Caco-2 (cell line): ENCODE measurements around the gene C19orf53. TPM values are rescaled to one million over a fixed set of nuclear protein-coding genes. Genes with fewer than 3 reads are reported as not detected.

ENCODE experiments used
- BruUV-seq: library from RNA; stranded (reverse); fragments of 400-500 nt; replicated peaks from 2 replicates; lab custom pipeline; 2021; lab: Mats Ljungman, UMichigan
- CTCF ChIA-PET: fragments of 300-600 bp; sonication (Branson Sonifier 250); formaldehyde crosslinking; loops from one replicate; lab custom pipeline; 2022; ENCODE audit warnings: antibody characterized with exemption; lab: Charles Lee
- POLR2A ChIA-PET: fragments of 300-600 bp; sonication (Branson Sonifier 250); formaldehyde crosslinking; loops from one replicate; lab custom pipeline; 2022; ENCODE audit warnings: antibody characterized with exemption; lab: Charles Lee
- DNase-seq, 2 experiments: peaks; one replicate each; pipeline versions ENCODE4 v3.0.0 to v3.0.0-alpha.2; 2020 to 2022
- H3K27me3 ChIP-seq: replicated peaks from 2 replicates; pipeline ENCODE4 v1.6.0; 2011; ENCODE audit warnings: low read length; ENCODE audit not compliant: control insufficient read depth, insufficient read depth
- H3K36me3 ChIP-seq: 2 replicates; pipeline ENCODE4 v1.5.1; 2011; ENCODE audit warnings: low read length; ENCODE audit not compliant: control insufficient read depth, insufficient read depth
- H3K4me1 ChIP-seq: fragments of 250-450 bp; sonication (Bioruptor Pico); 2 replicates; pipeline ENCODE4 v1.5.1; 2020; ENCODE audit warnings: mild to moderate bottlenecking
- H3K4me3 ChIP-seq: 2 replicates; pipeline ENCODE4 v1.5.1; 2011; ENCODE audit warnings: low read depth, mild to moderate bottlenecking, control low read depth, low read length
- H3K9me3 ChIP-seq: fragments of 250-450 bp; sonication (Bioruptor Pico); 2 replicates; pipeline ENCODE4 v1.5.1; 2020; ENCODE audit warnings: mild to moderate bottlenecking, moderate library complexity
- H3K27ac Mint-ChIP-seq: one replicate; pipeline ENCODE4 v1.8.0; 2022; ENCODE audit warnings: mixed read lengths; ENCODE audit not compliant: unreplicated experiment
- H3K27me3 Mint-ChIP-seq: one replicate; pipeline ENCODE4 v1.8.0; 2022; ENCODE audit warnings: mixed read lengths; ENCODE audit not compliant: insufficient read depth, unreplicated experiment
- H3K36me3 Mint-ChIP-seq: one replicate; pipeline ENCODE4 v1.8.0; 2022; ENCODE audit warnings: mild to moderate bottlenecking, mixed read lengths; ENCODE audit not compliant: insufficient read depth, unreplicated experiment
- H3K4me1 Mint-ChIP-seq: one replicate; pipeline ENCODE4 v1.8.0; 2022; ENCODE audit warnings: low read depth, mixed read lengths; ENCODE audit not compliant: unreplicated experiment
- H3K4me3 Mint-ChIP-seq: one replicate; pipeline ENCODE4 v1.8.0; 2022; ENCODE audit warnings: mild to moderate bottlenecking, moderate library complexity, mixed read lengths; ENCODE audit not compliant: unreplicated experiment
- H3K9me3 Mint-ChIP-seq: one replicate; pipeline ENCODE4 v1.8.0; 2022; ENCODE audit warnings: mixed read lengths; ENCODE audit not compliant: unreplicated experiment
- CTCF ChIP-seq, 2 experiments: fragments of 200-600 bp in 1 of 2; IDR thresholded peaks; 1 replicate in 1 of 2; 2 replicates in 1 of 2; pipeline versions ENCODE4 v1.5.1 to v1.8.0; 2011 to 2022; ENCODE audit warnings: antibody characterized with exemption in 1 of 2, control low read depth in 1 of 2, inconsistent platforms in 1 of 2, low read depth in 1 of 2, low read length in 1 of 2, mild to moderate bottlenecking in 1 of 2, moderate library complexity in 1 of 2; ENCODE audit not compliant: insufficient read depth in 1 of 2, severe bottlenecking in 1 of 2, unreplicated experiment in 1 of 2
- intact Hi-C: fragments of 100-400 bp; cut with micrococcal nuclease; formaldehyde crosslinking; loops from one replicate; pipeline ENCODE4 v1.10.0; 2022; ENCODE audit not compliant: unreplicated experiment
- total RNA-seq: library from RNA; stranded (reverse); gene quantifications from 2 replicates; pipeline ENCODE4 v1.2.3, GENCODE V29; 2022

C19orf53 gene
- total RNA-seq, 1 experiment from 2014 or later, result 113 TPM

GRCh38 chr19:13814550-13814949 is 40.3 kb downstream of the C19orf53 start:
- peaks cover 13% of the 10 kb centered on the region for H3K36me3 Mint-ChIP-seq

GRCh38 chr19:13817018-13817614 is 42.9 kb downstream of the C19orf53 start:
- ChIA-PET CTCF (interaction anchor here (0.8 to 1.2 kb wide), 3 partner anchors 37 to 320 kb away, joined by 3 to 8 read pairs (median 3); partner anchors contain the start of gene ASF1B), POLR2A (interaction anchor here (0.6 to 1.3 kb wide), 5 partner anchors 22 to 45 kb away, joined by 3 to 6 read pairs (median 4); partner anchors contain the start of genes C19orf53 and ZSWIM4)

More at GRCh38 chr19:13814550-13814949, 40.3 kb downstream of the C19orf53 start:
- Histone ChIP-seq H3K36me3 (peaks cover 2% of the 10 kb centered on the region; the same call in 1 of the 2 replicates), H3K27me3 (no peaks in the 10 kb centered on the region), H3K4me3 (no peak overlapping the region), H3K9me3 (no peaks in the 10 kb centered on the region), H3K4me1 (no peaks in the 10 kb centered on the region)
- Mint-ChIP-seq H3K4me1 (no peaks in the 10 kb centered on the region), H3K27ac (no peak overlapping the region), H3K9me3 (peaks cover 10% of the 10 kb centered on the region), H3K27me3 (no peaks in the 10 kb centered on the region), H3K4me3 (no peak overlapping the region)
- no peak for DNase-seq
- no peak for TF ChIP-seq CTCF (IDR thresholded peaks at IDR 0.05; ENCODE audit: insufficient read depth in 1 of 2, low read depth in 1 of 2, low read length in 1 of 2, severe bottlenecking in 1 of 2, unreplicated experiment in 1 of 2)
- CTCF ChIA-PET, result no interaction called here
- intact Hi-C loops, result no loop called here
- POLR2A ChIA-PET, result no interaction called here
- no TSS peak for BruUV-seq

More at GRCh38 chr19:13817018-13817614, 42.9 kb downstream of the C19orf53 start:
- peak overlapping the region; percentile 70 for H3K4me3 ChIP-seq
- intact Hi-C loops, result no loop called here
- Mint-ChIP-seq H3K4me1 (no peaks in the 10 kb centered on the region), H3K27ac (no peak overlapping the region), H3K4me3 (peak overlapping the region; percentile 76), H3K27me3 (no peaks in the 10 kb centered on the region), H3K36me3 (peaks cover 13% of the 10 kb centered on the region), H3K9me3 (peaks cover 10% of the 10 kb centered on the region)
- DNase-seq, result peak; percentile 85 to 90
- H3K4me1 ChIP-seq, result no peaks in the 10 kb centered on the region
- H3K36me3 ChIP-seq, result peaks cover 2% of the 10 kb centered on the region; the same call in 1 of the 2 replicates
- H3K27me3 ChIP-seq, result no peaks in the 10 kb centered on the region
- BruUV-seq, result no TSS peak
- no peak for TF ChIP-seq CTCF (IDR thresholded peaks at IDR 0.05; ENCODE audit: insufficient read depth in 1 of 2, low read depth in 1 of 2, low read length in 1 of 2, severe bottlenecking in 1 of 2, unreplicated experiment in 1 of 2)
- H3K9me3 ChIP-seq, result no peaks in the 10 kb centered on the region
